HG03521 (cell line): ENCODE data around the gene EPHB1.

ENCODE experiments used
- ATAC-seq: cut with Tn5 transposase; IDR thresholded peaks from one replicate; pipeline ENCODE4 v1.9.1; 2021; ENCODE audit warnings: mild to moderate bottlenecking, moderate library complexity; ENCODE audit not compliant: unreplicated experiment

Gene EPHB1

GRCh38 chr3:134804508-134805480 is 9.7 kb downstream of the EPHB1 start:
- no peak for ATAC-seq

GRCh38 chr3:134807189-134807588 is 12.1 kb downstream of the EPHB1 start:
- no peak for ATAC-seq

- ATAC-seq = no peak
Measured at GRCh38 chr3:134808835-134809234, 13.8 kb downstream of the EPHB1 start.

- no peak for ATAC-seq
Measured at GRCh38 chr3:134809427-134810051, 14.5 kb downstream of the EPHB1 start.

- no peak for ATAC-seq
Measured at GRCh38 chr3:134810052-134810435, 15.0 kb downstream of the EPHB1 start.

GRCh38 chr3:134810850-134811249 is 15.8 kb downstream of the EPHB1 start:
- no peak for ATAC-seq

- no peak for ATAC-seq
Measured at GRCh38 chr3:134813618-134814017, 18.6 kb downstream of the EPHB1 start.

GRCh38 chr3:134815519-134815918 is 20.5 kb downstream of the EPHB1 start:
- no peak for ATAC-seq

GRCh38 chr3:134816623-134817022 is 21.6 kb downstream of the EPHB1 start:
- ATAC-seq = no peak

- ATAC-seq = peak; percentile 61
Measured at GRCh38 chr3:134817297-134817696, 22.2 kb downstream of the EPHB1 start.

GRCh38 chr3:134820994-134821393 is 25.9 kb downstream of the EPHB1 start:
- no peak for ATAC-seq

GRCh38 chr3:134822090-134822489 is 27.0 kb downstream of the EPHB1 start:
- no peak for ATAC-seq

GRCh38 chr3:134823679-134824078 is 28.6 kb downstream of the EPHB1 start:
- no peak for ATAC-seq

GRCh38 chr3:134824791-134825190 is 29.7 kb downstream of the EPHB1 start:
- no peak for ATAC-seq

- ATAC-seq = no peak
Measured at GRCh38 chr3:134827213-134827612, 32.2 kb downstream of the EPHB1 start.

GRCh38 chr3:134829721-134830120 is 34.7 kb downstream of the EPHB1 start:
- no peak for ATAC-seq

GRCh38 chr3:134832585-134832984 is 37.5 kb downstream of the EPHB1 start:
- no peak for ATAC-seq

- ATAC-seq = no peak
Measured at GRCh38 chr3:134833453-134834163, 38.5 kb downstream of the EPHB1 start.

- no peak for ATAC-seq
Measured at GRCh38 chr3:134836921-134837320, 41.9 kb downstream of the EPHB1 start.

GRCh38 chr3:134838599-134838998 is 43.5 kb downstream of the EPHB1 start:
- ATAC-seq = no peak

- ATAC-seq = no peak
Measured at GRCh38 chr3:134839422-134839821, 44.4 kb downstream of the EPHB1 start.

GRCh38 chr3:134839990-134840389 is 44.9 kb downstream of the EPHB1 start:
- peak; percentile 69 for ATAC-seq
